K562 (cell line): ENCODE data around the gene CELF4.

Experiments used
- NFIC ChIP-seq: fragments of 450-650 bp; IDR thresholded peaks from 2 replicates; pipeline ENCODE4 v1.6.1; 2017; ENCODE audit warnings: mild to moderate bottlenecking, inconsistent platforms
- POLR2AphosphoS5 ChIP-seq: IDR thresholded peaks from 2 replicates; pipeline ENCODE4 v1.6.1; 2011; ENCODE audit warnings: mild to moderate bottlenecking, low read depth, low read length, moderate library complexity; ENCODE audit not compliant: control insufficient read depth, insufficient read depth
- POLR2B ChIP-seq: fragments of 450-650 bp; IDR thresholded peaks from 2 replicates; pipeline ENCODE4 v1.6.1; 2018; ENCODE audit warnings: low read depth; ENCODE audit not compliant: partially characterized antibody

GRCh38 chr18:37298816-37299215, 266.8 kb downstream of the CELF4 start:
- TF ChIP-seq POLR2B (no peak), NFIC (no peak), POLR2AphosphoS5 (no peak)
